Effector memory CD4-positive, alpha-beta T cell (primary cell): ENCODE results near the gene OXLD1.

Experiments used
- DNase-seq, 3 donors: peaks; one replicate each; pipeline ENCODE4 v3.0.0-alpha.2; 2020
- H3K27ac ChIP-seq: 2 replicates; pipeline ENCODE4 v1.7.0; 2013; ENCODE audit warnings: mild to moderate bottlenecking, low read length, moderate library complexity; ENCODE audit not compliant: insufficient read depth, poor library complexity, severe bottlenecking
- H3K27me3 ChIP-seq: replicated peaks from 2 replicates; pipeline ENCODE4 v1.7.0; 2013; ENCODE audit warnings: mild to moderate bottlenecking, low read length; ENCODE audit not compliant: insufficient read depth, control insufficient read depth, poor library complexity, severe bottlenecking
- H3K36me3 ChIP-seq: 2 replicates; pipeline ENCODE4 v1.7.0; 2013; ENCODE audit warnings: mild to moderate bottlenecking, low read length, moderate library complexity; ENCODE audit not compliant: control insufficient read depth, insufficient read depth
- H3K4me1 ChIP-seq: 2 replicates; pipeline ENCODE4 v1.7.0; 2013; ENCODE audit warnings: low read length, mild to moderate bottlenecking; ENCODE audit not compliant: control insufficient read depth, insufficient read depth, poor library complexity, severe bottlenecking
- H3K4me3 ChIP-seq: 2 replicates; pipeline ENCODE4 v1.7.0; 2013; ENCODE audit warnings: low read length, low read depth, mild to moderate bottlenecking; ENCODE audit not compliant: insufficient read depth, poor library complexity, severe bottlenecking
- H3K9me3 ChIP-seq: 2 replicates; pipeline ENCODE4 v1.7.0; 2013; ENCODE audit warnings: mild to moderate bottlenecking, low read length, moderate library complexity; ENCODE audit not compliant: control insufficient read depth

OXLD1 gene

DNA sequence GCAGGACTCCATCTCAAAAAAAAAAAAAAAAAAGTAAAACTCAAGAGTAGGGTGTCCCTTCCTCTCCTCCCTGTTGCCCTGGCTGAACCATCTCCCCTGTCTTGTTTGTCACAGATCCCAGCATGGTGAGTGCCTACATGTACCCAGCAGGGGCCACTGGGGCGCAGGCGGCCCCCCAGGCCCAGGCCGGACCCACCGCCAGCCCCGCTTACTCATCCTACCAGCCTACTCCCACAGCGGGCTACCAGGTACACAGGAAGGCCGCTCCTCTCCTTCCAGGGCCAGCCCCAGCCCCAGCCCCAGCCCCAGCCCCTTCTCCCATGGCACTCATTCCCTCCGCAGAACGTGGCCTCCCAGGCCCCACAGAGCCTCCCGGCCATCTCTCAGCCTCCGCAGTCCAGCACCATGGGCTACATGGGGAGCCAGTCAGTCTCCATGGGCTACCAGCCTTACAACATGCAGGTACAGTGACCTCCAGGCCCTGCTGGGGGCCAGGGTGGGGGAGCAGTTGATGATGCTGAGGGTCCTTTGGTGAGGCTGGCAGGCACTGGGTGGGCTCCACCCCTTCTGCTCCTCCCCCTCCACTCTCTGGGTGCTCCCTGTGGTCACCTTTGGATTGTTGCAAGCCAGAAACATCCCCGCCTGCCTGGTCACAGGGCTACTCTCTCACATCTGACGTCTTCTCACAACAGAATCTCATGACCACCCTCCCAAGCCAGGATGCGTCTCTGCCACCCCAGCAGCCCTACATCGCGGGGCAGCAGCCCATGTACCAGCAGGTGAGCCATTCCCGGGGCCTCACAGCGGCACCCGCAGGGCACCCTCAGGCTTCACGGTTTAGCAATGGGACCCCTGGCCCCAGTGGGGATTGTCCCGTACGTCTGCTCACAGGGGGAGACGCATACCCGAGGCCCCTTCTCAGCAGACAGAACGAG lies 34.2 kb upstream of the OXLD1 start:
- Histone ChIP-seq H3K27me3 (no peaks in the 10 kb centered on the region), H3K4me3 (no peak overlapping the region), H3K9me3 (no peaks in the 10 kb centered on the region), H3K27ac (no peak overlapping the region), H3K36me3 (peaks cover 41% of the 10 kb centered on the region), H3K4me1 (peaks cover 27% of the 10 kb centered on the region)
- no peak for DNase-seq

DNA sequence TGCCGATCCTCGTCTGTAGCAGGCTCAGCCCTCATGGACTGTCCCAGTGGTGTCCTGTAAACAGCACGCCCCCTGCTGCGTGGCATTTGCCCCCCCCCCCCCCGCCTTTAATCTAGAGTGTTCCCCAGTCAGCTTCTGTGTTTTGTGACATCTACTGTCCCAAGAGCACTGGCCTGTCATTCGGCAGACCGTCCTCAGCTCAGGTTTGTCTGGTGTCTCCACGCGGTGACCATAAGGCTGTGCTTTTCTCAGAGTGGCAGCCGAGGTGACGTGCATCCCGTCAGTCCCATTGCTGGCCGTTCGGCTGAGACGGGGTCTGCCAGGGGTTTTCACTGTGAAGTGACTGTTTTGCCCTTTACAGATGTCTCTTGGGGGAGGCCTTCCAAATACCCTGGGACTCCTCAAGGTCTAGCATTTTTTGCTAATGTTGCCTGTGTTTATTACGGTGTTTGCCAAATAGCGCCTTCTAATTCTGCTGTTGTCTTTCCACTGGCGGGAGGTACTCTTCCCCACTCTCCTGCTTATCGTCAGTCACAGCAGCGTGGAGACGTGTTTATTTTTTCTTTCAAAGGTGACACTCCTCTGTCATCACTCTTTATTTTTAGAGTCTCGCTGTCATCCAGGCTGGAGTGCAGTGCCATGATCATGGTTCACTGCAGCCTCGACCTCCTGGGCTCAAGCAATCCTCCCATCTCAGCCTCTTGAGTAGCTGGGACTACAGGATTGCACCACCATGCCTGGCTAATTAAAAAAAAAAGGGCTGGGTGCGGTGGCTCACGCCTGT lies 31.0 kb upstream of the OXLD1 start:
- H3K36me3 ChIP-seq, result peaks cover 69% of the 10 kb centered on the region
- H3K9me3 ChIP-seq, result no peaks in the 10 kb centered on the region
- no peak overlapping the region for H3K27ac ChIP-seq
- H3K4me1 ChIP-seq, result peaks cover 15% of the 10 kb centered on the region
- no peaks in the 10 kb centered on the region for H3K27me3 ChIP-seq
- H3K4me3 ChIP-seq, result no peak overlapping the region
- DNase-seq, result no peak

DNA sequence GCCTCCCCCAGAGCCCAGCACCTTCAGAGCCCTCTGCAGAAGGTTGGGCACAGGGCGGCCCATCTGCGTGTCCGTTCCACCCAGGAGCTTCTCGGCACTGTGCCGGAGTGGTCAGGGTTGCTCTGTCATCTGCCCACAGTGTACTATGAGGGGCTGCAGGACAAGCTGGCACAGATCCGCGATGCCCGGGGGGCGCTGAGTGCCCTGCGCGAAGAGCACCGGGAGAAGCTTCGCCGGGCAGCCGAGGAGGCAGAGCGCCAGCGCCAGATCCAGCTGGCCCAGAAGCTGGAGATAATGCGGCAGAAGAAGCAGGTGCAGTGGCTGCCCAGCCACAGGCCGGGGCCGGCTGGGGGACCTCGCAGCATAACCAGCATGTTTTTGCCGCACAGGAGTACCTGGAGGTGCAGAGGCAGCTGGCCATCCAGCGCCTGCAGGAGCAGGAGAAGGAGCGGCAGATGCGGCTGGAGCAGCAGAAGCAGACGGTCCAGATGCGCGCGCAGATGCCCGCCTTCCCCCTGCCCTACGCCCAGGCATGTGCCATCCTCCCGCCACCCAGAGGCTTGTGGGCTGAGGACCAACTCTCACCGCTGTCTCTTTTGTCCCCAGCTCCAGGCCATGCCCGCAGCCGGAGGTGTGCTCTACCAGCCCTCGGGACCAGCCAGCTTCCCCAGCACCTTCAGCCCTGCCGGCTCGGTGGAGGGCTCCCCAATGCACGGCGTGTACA lies 30.0 kb upstream of the OXLD1 start:
- no peak overlapping the region for H3K4me3 ChIP-seq
- no peaks in the 10 kb centered on the region for H3K9me3 ChIP-seq
- DNase-seq, result no peak
- no peaks in the 10 kb centered on the region for H3K27me3 ChIP-seq
- H3K27ac ChIP-seq, result no peak overlapping the region
- H3K4me1 ChIP-seq, result peaks cover 5% of the 10 kb centered on the region
- H3K36me3 ChIP-seq, result peaks cover 80% of the 10 kb centered on the region

DNA sequence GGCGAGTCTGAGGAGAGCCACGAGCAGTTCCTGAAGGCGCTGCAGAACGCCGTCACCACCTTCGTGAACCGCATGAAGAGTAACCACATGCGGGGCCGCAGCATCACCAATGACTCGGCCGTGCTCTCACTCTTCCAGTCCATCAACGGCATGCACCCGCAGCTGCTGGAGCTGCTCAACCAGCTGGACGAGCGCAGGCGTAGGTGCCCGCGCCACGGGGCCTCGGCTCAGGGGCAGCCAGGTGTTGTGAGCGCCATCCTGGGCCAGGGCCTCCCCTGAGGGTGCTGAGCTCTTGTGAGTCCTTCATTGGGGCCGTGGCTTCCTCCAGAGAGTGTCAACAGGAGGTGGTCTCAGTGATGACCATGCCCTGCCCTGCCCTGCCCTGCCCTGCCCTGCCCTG lies 29.4 kb upstream of the OXLD1 start:
- Histone ChIP-seq H3K36me3 (peaks cover 81% of the 10 kb centered on the region), H3K9me3 (no peaks in the 10 kb centered on the region), H3K4me1 (peaks cover under 1% of the 10 kb centered on the region), H3K27ac (no peak overlapping the region), H3K27me3 (no peaks in the 10 kb centered on the region), H3K4me3 (no peak overlapping the region)
- no peak for DNase-seq

DNA sequence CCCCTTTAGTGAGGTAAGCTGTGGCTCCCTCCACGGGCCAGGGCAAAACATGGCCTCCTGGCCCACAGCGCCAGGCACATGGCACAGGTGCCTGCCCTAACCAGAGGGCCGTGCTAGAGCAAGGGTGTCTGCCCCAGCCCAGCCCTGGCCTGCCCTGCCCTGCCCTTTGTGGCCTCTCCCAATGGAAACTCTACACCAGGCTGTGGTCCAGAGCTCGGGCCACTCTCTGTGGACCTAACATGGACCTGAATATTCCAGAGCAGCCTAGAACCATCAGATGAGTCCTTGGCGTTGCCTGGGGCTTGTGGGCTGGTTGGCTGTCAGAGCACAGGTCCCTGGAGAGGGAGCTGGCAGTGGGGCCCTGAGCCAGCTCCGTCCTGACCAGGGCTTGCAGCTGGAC lies 28.8 kb upstream of the OXLD1 start:
- no peaks in the 10 kb centered on the region for H3K27me3 ChIP-seq
- no peak overlapping the region for H3K27ac ChIP-seq
- H3K4me1 ChIP-seq, result no peaks in the 10 kb centered on the region
- H3K36me3 ChIP-seq, result peaks cover 83% of the 10 kb centered on the region
- no peak overlapping the region for H3K4me3 ChIP-seq
- no peak for DNase-seq
- no peaks in the 10 kb centered on the region for H3K9me3 ChIP-seq

DNA sequence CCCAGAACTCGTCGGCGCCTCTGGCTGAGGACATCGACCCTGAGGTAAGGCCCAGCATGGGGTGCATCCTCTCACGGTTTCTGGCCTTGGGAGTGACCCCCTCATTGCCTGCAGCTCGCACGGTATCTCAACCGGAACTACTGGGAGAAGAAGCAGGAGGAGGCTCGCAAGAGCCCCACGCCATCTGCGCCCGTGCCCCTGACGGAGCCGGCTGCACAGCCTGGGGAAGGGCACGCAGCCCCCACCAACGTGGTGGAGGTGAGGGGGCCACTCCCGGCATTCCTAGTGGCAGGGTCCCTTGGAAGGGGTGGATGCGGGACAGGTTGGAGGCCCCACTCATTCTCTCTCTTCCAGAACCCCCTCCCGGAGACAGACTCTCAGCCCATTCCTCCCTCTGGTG lies 28.4 kb upstream of the OXLD1 start:
- H3K27ac ChIP-seq, result no peak overlapping the region
- no peak for DNase-seq
- H3K36me3 ChIP-seq, result peaks cover 87% of the 10 kb centered on the region

DNA sequence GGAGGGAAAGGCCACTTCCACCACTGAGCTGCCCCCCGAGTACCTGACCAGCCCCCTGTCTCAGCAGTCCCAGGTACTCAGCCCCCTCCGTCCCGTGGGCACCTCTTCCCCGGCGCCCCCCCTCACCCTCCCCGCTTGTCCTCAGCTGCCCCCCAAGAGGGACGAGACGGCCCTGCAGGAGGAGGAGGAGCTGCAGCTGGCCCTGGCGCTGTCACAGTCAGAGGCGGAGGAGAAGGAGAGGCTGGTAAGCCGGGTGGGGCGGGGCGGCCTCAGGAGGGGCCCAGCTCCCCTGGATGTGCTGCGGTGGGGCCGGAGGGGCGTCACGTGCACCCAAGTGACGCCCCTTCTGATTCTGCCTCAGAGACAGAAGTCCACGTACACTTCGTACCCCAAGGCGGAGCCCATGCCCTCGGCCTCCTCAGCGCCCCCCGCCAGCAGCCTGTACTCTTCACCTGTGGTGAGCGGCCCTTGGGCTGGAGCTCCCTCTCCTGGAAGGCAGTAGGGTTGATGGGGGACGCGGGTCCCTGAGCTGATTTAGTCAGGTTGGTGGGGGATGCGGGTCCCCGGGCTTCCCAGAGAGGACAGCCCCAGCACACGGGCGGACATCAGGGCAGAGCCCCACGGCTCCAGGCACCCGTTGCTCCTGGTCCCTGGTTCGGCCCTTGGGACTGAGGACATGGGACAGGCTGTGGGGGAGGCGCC lies 27.3 kb upstream of the OXLD1 start:
- no peak for DNase-seq
- Histone ChIP-seq H3K36me3 (peaks cover 99% of the 10 kb centered on the region), H3K4me1 (no peaks in the 10 kb centered on the region), H3K9me3 (no peaks in the 10 kb centered on the region), H3K27ac (no peak overlapping the region), H3K27me3 (no peaks in the 10 kb centered on the region), H3K4me3 (no peak overlapping the region)

More for the DNA sequence above, 28.4 kb upstream of the OXLD1 start:
- Histone ChIP-seq H3K9me3 (no peaks in the 10 kb centered on the region), H3K27me3 (no peaks in the 10 kb centered on the region), H3K4me1 (no peaks in the 10 kb centered on the region), H3K4me3 (no peak overlapping the region)

DNA sequence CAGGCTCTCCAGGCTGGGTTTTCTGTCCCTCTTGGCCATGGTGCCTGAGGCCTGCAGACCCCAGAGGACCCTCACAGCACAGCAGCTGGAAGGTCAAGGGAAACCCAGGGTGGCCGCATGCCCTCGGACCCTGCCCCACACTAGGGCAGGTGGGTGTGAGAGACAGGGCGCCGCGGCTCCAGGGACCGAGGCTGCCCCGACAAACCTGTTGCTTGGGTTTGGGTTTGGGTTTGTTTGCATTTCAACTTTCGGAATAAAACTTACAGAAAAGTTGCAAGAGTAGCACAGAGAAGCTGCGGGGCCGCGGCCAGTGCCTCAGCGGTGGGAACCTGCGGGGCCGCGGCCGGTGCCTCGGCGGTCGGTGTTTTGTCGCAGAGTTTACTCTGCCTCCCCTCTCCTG lies 25.2 kb upstream of the OXLD1 start:
- peaks cover 99% of the 10 kb centered on the region for H3K36me3 ChIP-seq
- no peak overlapping the region for H3K27ac ChIP-seq
- H3K27me3 ChIP-seq, result no peaks in the 10 kb centered on the region
- no peak overlapping the region for H3K4me3 ChIP-seq
- DNase-seq, result no peak
- no peaks in the 10 kb centered on the region for H3K4me1 ChIP-seq
- H3K9me3 ChIP-seq, result no peaks in the 10 kb centered on the region

DNA sequence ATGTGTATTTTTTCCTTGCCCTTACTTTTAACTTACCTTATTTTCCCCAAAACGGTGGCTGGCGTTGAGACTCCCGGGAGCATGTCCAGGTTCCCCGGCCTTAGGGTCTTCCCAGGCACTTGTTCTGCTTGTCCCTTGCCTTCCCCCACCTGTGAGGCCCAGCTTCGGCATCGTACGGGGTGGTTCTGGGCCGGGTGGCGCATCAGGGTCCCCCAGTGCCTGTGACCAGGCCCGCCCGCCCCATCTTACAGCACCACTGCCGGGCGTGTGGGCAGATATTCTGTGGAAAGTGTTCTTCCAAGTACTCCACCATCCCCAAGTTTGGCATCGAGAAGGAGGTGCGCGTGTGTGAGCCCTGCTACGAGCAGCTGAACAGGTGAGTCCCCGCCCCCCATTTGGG lies 24.8 kb upstream of the OXLD1 start:
- Histone ChIP-seq H3K4me1 (no peaks in the 10 kb centered on the region), H3K4me3 (no peak overlapping the region), H3K9me3 (no peaks in the 10 kb centered on the region), H3K27me3 (no peaks in the 10 kb centered on the region), H3K36me3 (peaks cover 99% of the 10 kb centered on the region), H3K27ac (no peak overlapping the region)
- no peak for DNase-seq
